Loucy (cell line): Measurements from ENCODE around the gene ZNF607.

ENCODE experiments used
- H2AFZ ChIP-seq: fragments of 200-600 bp; sonication (generic); 2 replicates; pipeline ENCODE4 v1.6.0; 2016; ENCODE audit warnings: antibody characterized with exemption, mild to moderate bottlenecking, low read length, moderate library complexity
- H3F3A ChIP-seq: fragments of 200-600 bp; 2 replicates; pipeline ENCODE4 v1.6.0; 2016; ENCODE audit warnings: antibody characterized with exemption, low read depth, mild to moderate bottlenecking
- H3K27me3 ChIP-seq: fragments of 200-600 bp; sonication (generic); 2 replicates; pipeline ENCODE4 v1.6.1; 2014; ENCODE audit warnings: low read length, mild to moderate bottlenecking; ENCODE audit not compliant: insufficient read depth, poor library complexity, severe bottlenecking
- H3K36me3 ChIP-seq: fragments of 200-600 bp; sonication (generic); 2 replicates; pipeline ENCODE4 v1.6.1; 2016; ENCODE audit warnings: low read length; ENCODE audit not compliant: insufficient read depth
- H3K4me1 ChIP-seq: fragments of 200-600 bp; sonication (generic); 2 replicates; pipeline ENCODE4 v1.5.1; 2014; ENCODE audit warnings: low read length, mild to moderate bottlenecking; ENCODE audit not compliant: insufficient read depth, poor library complexity, severe bottlenecking
- H3K4me2 ChIP-seq: fragments of 200-600 bp; sonication (generic); 2 replicates; pipeline ENCODE4 v1.6.0; 2014; ENCODE audit warnings: antibody characterized with exemption, low read length, low read depth, mild to moderate bottlenecking; ENCODE audit not compliant: poor library complexity, severe bottlenecking
- H3K4me3 ChIP-seq: fragments of 200-600 bp; sonication (generic); 2 replicates; pipeline ENCODE4 v1.5.1; 2014; ENCODE audit warnings: low read length, mild to moderate bottlenecking, mixed read lengths; ENCODE audit not compliant: poor library complexity, severe bottlenecking
- H3K79me2 ChIP-seq: fragments of 200-600 bp; sonication (generic); 2 replicates; pipeline ENCODE4 v1.6.1; 2014; ENCODE audit warnings: low read length; ENCODE audit not compliant: insufficient read depth
- H3K9ac ChIP-seq: fragments of 200-600 bp; sonication (generic); 2 replicates; pipeline ENCODE4 v1.6.0; 2014; ENCODE audit warnings: mild to moderate bottlenecking, low read depth, low read length, moderate library complexity; ENCODE audit not compliant: poor library complexity, severe bottlenecking
- H3K9me2 ChIP-seq: fragments of 200-600 bp; sonication (generic); replicated peaks from 2 replicates; pipeline ENCODE4 v1.6.1; 2016; ENCODE audit warnings: low read depth, low read length, mixed read lengths
- H3K9me3 ChIP-seq: fragments of 200-600 bp; sonication (generic); 2 replicates; pipeline ENCODE4 v1.6.1; 2014; ENCODE audit warnings: mild to moderate bottlenecking, antibody characterized with exemption, low read length, low read depth; ENCODE audit not compliant: insufficient read depth
- H4K20me1 ChIP-seq: fragments of 200-600 bp; sonication (generic); 2 replicates; pipeline ENCODE4 v1.6.0; 2014; ENCODE audit warnings: antibody characterized with exemption, low read length, mild to moderate bottlenecking; ENCODE audit not compliant: insufficient read depth, poor library complexity, severe bottlenecking
- EZH2phosphoT487 ChIP-seq: fragments of 200-600 bp; IDR thresholded peaks from 2 replicates; pipeline ENCODE4 v1.6.1; 2018; ENCODE audit warnings: antibody characterized with exemption, mild to moderate bottlenecking, moderate library complexity, borderline replicate concordance
- TF ChIP-seq, protein P1 (sequence below): fragments of 200-600 bp; sonication (generic); conservative IDR thresholded peaks from 2 replicates; pipeline ENCODE4 v1.5.1; 2014; ENCODE audit warnings: mild to moderate bottlenecking, antibody characterized with exemption, low read length

The ZNF607 gene

GRCh38 chr19:37698216-37698615 is 21.3 kb downstream of the ZNF607 start:
- TF ChIP-seq, protein P1, sequence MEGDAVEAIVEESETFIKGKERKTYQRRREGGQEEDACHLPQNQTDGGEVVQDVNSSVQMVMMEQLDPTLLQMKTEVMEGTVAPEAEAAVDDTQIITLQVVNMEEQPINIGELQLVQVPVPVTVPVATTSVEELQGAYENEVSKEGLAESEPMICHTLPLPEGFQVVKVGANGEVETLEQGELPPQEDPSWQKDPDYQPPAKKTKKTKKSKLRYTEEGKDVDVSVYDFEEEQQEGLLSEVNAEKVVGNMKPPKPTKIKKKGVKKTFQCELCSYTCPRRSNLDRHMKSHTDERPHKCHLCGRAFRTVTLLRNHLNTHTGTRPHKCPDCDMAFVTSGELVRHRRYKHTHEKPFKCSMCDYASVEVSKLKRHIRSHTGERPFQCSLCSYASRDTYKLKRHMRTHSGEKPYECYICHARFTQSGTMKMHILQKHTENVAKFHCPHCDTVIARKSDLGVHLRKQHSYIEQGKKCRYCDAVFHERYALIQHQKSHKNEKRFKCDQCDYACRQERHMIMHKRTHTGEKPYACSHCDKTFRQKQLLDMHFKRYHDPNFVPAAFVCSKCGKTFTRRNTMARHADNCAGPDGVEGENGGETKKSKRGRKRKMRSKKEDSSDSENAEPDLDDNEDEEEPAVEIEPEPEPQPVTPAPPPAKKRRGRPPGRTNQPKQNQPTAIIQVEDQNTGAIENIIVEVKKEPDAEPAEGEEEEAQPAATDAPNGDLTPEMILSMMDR: no peak
- no peak for TF ChIP-seq EZH2phosphoT487
- Histone ChIP-seq H3K27me3 (no peaks in the 10 kb centered on the region), H3K9me2 (no peaks in the 10 kb centered on the region), H3K4me3 (no peak overlapping the region), H3K4me2 (no peak overlapping the region), H3K9ac (no peak overlapping the region), H3K36me3 (peaks cover 16% of the 10 kb centered on the region), H3K79me2 (no peaks in the 10 kb centered on the region), H4K20me1 (no peaks in the 10 kb centered on the region), H3K9me3 (no peaks in the 10 kb centered on the region), H3F3A (no peaks in the 10 kb centered on the region), H3K4me1 (no peaks in the 10 kb centered on the region), H2AFZ (no peak overlapping the region)

DNA sequence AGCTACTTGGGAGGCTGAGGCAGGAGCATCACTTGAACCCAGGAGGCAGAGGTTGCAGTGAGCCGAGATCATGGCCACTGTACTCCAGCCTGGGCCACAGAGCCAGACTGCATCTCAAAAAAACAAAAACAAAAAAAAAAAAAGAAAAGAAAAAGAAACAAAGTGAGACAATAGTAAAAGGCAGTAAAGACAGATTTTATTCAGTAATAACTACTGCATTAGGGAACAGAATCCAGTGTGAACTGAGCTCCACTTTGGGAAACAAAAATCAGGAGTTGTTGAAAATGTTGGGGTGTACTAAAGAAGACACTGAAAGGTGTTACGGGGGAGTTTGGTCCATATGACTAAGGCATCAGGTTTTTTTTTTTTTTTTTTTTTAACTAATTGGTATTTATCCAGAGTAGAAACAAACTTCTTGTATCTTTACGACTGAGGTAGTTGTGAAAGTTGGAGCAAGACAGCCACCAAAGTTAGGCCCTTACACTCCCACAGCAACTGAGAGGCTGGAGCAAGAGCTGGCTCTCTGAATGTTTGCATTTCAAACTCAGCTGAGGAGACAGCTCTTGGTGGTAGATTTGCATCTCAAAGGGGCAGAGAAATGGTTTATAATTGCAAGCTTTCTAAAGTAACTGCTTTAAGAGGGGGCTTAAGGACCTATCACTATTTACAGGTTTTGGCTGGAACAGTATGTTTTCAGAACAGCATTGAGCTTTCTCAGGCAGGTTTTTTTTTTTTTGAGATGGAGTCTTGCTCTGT is 24.2 kb downstream of the ZNF607 start:
- Histone ChIP-seq H3K4me3 (no peak overlapping the region), H3K9ac (no peak overlapping the region), H4K20me1 (no peaks in the 10 kb centered on the region), H3K36me3 (peaks cover 16% of the 10 kb centered on the region), H3K9me2 (no peaks in the 10 kb centered on the region), H2AFZ (no peak overlapping the region), H3K4me2 (no peak overlapping the region), H3K9me3 (no peaks in the 10 kb centered on the region), H3F3A (no peaks in the 10 kb centered on the region), H3K4me1 (no peaks in the 10 kb centered on the region), H3K27me3 (no peaks in the 10 kb centered on the region), H3K79me2 (no peaks in the 10 kb centered on the region)
- no peak for TF ChIP-seq EZH2phosphoT487
- TF ChIP-seq, protein P1: no peak

GRCh38 chr19:37692956-37693620 is 26.5 kb downstream of the ZNF607 start:
- Histone ChIP-seq H3K9me2 (no peaks in the 10 kb centered on the region), H3K9me3 (no peaks in the 10 kb centered on the region), H3K4me3 (no peak overlapping the region), H3K4me2 (peak overlapping the region; percentile 67), H3K27me3 (no peaks in the 10 kb centered on the region), H4K20me1 (no peaks in the 10 kb centered on the region), H3K4me1 (no peaks in the 10 kb centered on the region), H3K9ac (no peak overlapping the region), H3K79me2 (no peaks in the 10 kb centered on the region), H3F3A (no peaks in the 10 kb centered on the region), H3K36me3 (peaks cover 3% of the 10 kb centered on the region; the same call in 1 of the 2 replicates), H2AFZ (no peak overlapping the region)
- no peak for TF ChIP-seq EZH2phosphoT487
- TF ChIP-seq, protein P1: no peak
